GM21515 (cell line): ENCODE measurements around the gene ASPHD2.

Experiments
- ATAC-seq: cut with Tn5 transposase; IDR thresholded peaks from one replicate; pipeline ENCODE4 v1.9.1; 2021; ENCODE audit not compliant: unreplicated experiment

The ASPHD2 gene

DNA sequence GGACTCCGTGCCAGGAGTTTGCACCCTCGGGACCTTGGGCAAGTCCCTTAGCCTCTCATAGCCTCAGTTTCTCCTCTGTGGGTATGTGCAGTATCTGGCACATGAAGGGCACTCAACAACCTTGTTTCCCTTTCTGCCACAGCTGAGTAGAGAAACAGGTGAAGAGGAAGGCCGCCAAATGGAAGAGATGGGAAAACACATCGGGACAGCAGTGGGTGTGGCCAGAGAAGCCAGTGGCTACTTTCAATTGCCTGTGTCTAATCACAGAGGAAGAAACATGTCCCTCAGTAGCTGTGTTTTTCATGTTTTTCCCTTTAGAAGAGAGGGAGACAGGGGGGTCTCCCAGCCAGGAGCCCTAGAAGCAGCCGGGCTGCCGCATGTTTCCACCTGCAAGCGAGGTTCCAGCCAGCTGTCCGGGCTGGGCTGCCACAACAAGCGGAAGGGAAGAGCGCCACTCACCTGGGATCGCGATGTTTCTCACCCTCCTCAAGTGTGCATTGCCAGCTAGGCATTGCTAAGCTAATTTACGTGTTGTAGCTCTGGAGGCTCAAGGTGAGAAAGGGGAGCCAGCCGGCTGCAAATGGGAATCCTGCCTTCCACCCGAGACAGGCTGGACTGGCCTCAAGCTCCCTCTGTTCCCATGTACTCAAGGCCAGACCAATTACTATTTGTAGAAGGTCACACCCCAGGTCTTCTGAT, 16.7 kb downstream of the ASPHD2 start:
- ATAC-seq = no peak

DNA sequence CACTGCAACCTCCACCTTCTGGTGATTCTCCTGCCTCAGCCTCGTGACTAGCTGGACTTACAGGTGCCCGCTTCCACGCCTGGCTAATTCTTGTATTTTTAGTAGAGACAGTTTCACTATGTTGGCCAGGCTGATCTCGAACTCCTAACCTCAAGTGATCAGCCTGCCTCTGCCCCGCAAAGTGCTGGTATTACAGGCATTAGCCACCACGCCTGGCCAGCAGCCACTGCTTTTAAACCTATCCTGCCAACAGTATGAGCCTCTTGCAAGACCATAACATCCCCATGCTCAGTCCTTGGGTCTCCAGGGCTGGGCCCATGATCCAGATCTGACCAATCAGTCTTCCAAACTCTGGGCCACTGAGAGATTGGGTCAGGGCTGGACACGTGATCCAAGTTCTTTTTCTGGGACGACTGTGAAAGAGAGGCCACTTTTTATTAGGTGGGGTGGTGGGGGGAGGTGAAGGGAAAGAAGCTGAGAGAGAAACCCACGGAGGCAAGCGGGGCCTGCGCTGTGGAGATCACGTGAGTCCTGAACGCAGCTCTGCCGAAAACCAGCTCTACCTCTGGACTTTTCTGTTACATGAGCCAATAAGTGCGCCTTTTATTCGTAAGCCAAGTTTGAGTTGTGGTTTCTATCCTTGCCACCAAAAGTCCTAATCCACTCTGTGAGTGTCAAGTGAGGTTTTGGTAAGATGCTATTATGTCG, 17.9 kb downstream of the ASPHD2 start:
- ATAC-seq = no peak

DNA sequence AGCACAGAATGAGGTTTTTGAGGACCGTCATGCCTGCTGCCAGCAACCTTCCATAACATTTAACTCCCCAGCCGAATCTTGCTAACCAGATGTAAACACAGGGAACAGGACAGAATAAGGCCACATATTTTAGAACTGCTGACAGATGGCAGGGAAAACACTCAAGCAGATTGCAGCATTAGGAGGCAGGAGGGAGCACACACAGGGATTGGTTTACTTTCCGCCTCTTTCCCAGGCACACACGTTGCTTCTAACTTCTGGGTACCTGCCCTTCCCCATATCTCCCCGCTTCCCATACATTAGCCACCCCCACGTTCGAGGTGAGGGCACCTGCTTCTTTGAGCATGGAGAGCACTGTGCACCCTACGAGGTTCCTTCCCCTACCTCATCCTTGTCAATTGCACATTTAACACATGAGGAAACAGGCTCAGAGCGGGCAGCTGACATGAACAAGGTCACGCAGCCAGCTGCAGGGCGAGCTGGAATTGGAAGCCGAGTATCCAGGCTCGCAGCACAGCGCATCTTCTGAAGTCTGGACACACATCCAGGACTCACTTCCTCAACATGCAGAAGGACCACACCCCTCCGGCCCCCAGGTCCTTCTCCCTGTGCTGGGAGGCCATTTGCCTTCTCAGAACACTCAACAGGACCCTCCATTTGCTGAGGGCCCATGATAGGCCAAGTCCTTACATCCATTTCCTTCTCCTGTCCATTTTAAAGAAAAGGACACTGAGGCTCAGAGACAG, 18.7 kb downstream of the ASPHD2 start:
- no peak for ATAC-seq

DNA sequence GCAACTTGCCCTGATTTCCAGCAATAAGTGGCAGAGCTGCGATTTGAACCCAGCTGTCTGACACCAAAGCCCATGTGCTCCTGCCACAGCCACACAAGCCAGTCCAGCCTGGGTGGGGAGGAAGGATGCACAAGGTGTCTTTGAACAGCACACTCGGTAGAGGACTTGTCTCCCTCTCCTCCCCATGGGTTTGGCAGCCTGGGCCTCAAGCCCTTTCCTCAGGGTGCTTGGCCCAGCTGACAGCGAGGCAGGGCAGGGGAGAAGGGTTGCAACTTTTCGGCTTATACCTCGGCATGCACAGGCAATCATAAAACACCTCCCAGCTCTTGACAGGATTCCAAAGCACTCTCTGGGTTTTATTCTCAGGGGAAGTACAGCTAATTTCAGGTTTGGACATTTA, 19.3 kb downstream of the ASPHD2 start:
- no peak for ATAC-seq

DNA sequence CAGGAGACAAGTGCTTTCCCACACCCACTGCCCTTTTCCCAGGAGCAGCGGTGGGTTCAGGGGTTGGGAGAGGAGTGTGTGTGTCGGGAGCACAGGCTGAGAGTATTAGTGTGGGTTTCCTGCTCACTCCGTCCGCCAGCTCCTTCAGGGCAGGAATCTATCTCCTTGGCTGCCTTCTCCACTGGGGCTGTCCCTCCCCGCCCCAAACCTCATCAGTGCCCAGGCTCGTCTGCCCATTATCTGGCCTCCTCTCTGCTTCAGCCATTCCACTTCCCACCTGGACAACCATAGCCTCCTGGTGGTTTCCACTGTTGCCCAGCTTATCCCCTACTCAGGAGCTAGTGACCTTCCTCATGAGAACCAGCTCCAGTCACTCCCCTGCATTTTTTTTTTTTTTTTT, 19.9 kb downstream of the ASPHD2 start:
- no peak for ATAC-seq

DNA sequence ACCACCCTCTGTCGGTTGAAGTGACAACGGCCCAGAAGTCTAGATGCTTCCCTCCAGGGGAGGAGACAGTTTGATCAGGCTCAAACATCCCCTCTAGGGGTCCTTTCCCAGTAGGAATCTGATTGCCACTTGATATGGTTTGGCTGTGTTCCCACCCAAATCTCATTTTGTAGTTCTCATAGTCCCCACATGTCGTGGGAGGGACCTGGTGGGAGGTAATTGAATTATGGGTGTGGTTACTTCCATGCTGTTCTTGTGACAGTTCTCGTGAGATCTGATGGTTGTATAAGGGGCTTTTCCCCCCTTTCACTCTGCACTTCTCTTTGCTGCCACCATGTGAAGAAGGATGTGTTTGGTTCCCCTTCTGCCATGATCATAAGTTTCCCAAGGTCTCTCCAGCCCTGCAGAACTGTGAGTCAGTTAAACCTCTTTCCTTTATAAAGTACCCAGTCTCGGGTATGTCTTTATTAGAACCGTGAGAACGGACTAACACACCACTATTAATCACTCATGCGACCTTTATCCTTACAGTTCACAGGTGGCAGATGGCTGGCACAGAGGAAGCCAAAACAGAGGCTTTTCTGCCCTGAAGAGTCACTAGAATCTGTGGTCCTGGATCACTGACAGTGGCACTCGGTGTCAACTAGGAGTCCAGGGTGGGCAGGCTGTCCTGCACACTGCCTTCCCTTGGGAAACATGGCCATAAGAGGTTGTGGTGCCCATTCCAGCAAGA, 21.6 kb downstream of the ASPHD2 start:
- ATAC-seq = no peak

DNA sequence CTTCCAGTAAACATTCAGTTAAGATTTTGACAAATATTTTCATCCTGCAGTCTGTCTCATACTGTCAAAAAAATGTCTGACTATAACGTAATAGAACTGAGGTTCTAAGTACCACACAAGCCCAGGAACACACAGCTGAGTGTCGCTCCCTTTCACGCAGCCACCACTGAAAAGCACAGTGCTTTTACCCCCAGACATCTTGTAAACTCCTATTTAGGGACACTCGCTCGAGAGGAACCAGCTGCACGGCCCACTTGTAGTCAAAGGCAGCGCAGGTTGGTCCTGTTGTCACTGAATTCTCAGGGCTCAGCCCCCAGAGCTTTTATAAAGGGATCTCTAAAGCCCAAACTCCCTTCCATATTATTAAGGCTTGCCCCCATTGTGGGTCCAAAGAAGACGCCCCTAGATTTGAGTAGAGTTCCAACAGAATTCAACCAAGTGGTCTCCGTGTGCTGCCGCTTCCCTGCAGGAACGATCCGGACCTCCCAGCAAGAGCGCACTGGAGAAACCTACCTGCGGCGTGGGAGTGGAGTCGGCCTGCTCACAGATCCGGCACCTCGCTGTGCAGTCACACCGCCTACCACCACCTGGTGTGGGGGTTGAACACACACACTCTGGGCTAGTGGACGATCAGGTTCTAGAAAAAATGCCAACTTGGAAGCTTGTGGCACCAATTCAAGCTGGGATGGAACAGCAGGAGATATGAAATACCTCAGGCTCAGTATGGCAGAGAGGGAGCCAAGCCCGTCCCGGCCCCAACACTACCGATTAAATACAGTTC, 23.4 kb downstream of the ASPHD2 start:
- ATAC-seq = no peak

DNA sequence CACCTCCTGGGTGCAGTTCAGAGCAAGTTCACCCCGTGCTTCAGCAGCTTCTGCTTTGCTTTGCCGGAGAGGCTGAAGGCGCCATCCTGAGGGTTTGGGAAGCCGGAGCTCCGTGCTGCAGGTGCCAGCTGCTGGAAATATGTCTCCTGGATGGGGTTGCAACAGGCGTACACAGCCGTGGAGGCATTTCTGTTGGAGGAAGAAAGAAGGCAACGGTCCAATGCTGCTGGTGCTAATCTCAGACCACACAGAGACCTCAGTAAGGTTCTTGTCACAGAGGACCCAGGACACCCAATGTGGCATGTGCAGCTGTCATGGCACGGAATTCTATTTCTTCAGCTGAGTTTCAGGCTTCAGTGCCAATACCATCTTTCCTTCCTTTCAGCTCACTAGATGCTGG, 24.2 kb downstream of the ASPHD2 start:
- no peak for ATAC-seq

DNA sequence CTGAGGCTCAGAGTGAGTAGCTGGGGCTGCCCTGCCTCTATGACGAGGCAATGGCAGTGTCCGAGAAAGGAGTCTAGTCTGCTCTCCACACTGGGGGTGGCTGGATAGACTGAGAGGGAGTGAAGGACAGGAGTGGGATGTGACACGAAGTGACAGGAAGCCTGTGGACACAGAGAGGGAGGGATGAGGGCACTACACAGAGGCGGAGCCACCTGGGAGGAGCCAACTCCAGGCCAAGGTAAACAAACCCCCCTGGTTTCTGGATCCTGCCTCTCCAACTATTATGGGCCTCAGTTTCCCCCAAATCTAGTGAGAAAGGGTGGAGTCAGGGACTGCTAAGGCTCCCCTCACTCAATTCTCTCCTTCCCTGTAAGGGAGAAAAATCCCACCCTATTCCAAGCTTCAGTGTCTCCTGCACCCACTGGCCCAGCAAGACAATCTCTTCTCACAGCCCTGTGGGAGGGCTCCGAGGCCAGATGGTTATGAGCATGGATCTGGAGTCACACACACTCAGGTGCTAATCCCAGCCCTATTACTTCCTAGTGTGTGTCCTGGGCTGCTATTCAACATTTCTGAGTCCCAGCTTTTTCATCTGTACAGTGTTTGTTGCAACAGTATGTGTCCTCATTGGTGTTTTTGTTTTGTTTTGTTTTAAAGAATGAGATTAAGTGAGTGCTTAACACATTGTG, 24.9 kb downstream of the ASPHD2 start:
- ATAC-seq = no peak

DNA sequence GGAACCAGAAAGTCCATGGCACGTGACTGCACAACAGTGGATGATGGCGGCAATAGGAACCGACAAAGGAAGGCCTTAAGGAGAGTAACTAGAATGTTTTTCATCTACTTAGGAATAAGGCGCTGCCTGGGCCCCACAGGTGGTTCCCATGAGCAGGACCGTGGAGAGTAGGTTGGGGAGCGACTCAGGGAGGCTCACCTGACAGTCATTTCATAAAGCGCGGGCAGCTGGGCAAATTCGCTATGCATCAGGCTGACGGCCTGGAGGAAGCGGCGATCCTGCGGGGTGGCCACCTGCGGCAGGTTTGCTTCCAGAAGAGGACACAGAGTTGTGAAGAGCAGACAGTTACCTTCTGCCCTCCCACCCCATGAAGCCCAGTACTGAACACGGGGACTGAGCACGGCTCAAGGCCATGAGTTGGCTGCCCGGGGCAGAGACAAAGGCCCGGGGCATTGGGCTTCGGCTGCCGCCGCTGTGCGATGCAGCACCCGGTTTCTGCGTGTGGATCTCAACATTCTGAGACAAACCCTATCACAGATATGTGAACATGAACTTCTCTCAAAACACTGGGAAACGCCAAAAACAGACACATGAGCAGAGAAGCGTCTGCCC, 28.7 kb downstream of the ASPHD2 start:
- no peak for ATAC-seq

DNA sequence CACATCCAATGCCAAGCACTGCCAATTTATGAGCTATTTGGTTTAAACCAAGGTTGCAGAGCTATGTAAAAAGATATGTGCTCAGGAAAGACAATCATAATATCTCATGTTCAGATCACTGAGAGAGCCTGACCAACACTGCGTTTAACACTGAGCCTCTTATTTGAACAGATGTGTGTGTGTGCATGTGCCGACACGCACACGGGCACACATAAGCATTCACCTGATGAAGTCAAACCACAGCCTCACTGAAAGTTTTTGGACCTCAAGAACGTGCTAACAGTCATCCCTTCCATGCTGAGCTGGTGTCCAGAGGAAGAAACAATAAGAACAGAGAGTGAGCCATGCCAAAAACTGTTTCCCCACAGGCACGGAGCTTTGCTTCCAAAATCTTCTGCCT, 31.1 kb downstream of the ASPHD2 start:
- no peak for ATAC-seq

DNA sequence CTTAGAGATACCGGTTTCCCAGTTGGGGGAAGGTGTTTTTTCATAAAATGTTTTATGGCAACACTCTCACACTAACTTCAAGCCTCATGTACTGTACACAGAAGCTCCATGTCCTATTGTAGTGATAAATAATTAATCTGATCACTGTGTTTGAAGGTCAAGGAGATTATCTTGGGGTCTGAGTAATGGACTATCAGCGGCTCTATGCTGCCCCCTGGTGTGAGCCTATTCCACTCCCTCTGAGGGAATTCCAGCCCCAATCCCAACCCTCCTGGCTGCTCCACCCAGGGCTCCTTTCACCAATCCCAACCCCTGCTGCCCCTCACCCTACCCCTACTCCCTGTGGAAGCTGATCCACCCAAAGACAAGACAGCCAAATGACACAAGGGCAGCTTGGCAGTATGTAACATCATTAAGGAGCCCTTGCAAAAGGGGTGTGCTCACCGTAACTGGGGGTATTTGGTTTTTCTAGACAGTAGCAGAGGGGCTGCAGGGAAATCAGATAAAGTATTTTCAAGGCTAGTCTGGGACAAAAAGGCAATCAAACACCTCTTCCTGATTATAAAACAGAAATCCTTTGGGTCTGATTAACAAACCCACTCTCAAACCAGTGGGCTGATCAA, 32.2 kb downstream of the ASPHD2 start:
- no peak for ATAC-seq

DNA sequence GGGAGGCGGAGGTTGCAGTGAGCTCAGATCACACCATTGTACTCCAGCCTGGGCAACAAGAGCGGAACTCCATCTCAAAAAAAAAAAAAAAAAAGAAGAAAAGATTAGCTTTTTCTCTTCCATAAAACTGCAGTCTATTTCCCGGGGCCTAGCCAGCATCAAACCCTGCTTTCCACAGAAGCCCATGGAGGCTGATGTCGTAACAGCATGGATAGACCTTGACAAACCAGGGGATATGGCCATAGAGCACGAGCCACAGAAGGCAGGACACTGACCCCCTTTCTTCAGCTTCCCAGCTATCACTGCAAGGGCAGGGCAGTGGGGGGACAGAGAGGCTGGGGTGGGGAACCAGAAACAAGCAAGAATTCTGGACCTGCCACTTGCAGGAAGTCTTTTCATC, 33.0 kb downstream of the ASPHD2 start:
- no peak for ATAC-seq

DNA sequence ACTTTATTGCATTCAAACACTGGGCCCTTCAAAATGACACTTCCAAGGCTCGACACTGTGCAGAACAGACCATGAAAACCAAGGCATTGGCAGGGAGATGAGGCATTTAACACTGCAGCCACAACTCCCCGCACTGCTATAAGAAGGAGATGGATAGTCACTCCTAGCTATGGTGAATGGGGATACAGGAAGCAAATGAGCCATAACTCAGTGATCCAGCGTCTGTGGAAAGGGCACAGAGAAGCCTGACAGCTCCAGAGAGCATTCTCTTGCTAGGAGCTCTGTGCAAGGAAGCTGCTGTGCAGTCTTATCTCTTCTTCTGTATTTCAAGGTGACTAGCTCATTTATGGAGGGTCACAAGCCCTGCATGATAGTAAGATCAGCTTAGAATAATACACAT, 33.6 kb downstream of the ASPHD2 start:
- ATAC-seq = no peak

DNA sequence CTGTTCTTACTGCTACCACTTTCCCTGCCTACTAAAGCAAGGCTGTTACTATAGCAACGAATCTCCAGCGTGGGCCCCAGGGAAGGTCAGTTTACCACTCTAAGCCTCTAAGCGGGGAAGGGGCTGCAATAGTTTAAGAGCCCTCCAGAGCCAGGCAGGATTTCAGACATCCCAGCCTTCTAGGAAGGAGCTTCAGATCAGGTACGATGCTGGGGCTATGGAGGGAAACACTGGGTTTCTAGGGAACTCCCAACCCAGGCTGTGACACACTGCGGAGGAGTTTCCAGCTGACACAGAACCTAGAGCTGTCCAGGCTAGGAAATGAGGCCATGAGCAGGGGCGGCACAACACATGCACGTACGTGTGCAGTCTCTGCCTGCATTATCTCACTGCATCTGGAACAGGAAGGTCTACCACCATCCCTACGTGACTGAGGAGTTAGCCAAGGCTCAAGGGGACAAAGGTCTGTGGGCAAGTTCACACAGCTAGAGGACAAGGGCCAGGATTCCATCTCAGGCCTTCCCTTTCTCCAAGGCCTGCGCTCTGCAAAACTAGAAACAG, 34.1 kb downstream of the ASPHD2 start:
- no peak for ATAC-seq

DNA sequence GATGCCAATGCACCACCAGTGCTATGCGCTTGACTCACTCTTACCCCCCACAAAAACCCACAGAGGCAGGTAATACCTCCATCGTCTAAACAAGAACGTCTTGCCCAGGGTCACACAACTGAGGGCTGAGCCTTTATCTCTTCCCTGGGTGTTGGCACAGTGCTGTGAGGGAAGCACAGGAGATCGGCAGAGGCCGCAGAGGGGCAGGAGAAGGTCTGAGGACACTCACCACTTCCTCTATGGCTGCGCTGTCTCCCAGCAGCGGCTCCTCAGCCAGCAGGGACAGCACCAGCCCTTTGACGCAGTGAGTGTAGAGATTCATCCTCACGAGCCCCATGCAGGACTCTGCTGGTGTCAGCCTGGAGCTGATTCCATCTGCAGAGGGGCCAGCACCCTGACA, 34.6 kb downstream of the ASPHD2 start:
- ATAC-seq = no peak

DNA sequence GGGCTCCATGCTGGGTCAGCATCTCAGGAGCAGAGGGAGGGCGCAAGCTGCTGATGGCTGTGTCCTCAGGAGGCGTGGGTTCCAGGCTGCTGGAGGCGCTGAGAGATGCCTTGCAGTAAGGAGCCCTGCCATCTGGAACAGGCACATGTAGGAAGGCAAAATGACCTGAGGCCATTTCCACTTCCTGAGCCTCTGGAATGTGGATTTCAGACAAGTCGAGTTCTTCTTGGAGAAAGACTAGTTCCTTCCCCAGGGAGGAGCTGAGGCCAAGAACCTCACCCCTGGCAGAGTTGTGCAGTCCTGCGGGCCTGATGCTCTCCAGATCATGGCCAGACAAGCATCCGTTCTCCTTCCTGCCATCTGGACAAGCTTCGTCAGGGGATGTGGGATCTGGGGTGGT, 35.3 kb downstream of the ASPHD2 start:
- no peak for ATAC-seq

DNA sequence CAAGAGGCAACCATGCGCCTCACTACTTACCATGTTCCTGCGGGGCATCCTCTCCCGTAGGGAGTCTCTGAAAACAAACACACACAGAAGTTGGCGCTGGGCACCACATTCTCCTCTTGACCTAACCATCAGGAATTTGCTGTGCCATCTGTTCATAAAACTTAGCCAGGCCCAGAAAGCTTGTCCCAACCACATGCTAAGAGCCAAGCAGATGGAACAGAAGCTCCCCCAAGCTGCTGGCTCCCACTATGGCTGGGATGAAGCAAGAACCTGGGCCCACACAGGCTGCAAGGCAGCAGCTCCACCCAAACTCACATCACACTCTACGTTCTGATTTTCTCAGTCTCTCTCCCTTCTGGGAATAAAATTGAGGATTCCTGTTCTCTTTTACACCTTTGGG, 37.1 kb downstream of the ASPHD2 start:
- ATAC-seq = no peak

DNA sequence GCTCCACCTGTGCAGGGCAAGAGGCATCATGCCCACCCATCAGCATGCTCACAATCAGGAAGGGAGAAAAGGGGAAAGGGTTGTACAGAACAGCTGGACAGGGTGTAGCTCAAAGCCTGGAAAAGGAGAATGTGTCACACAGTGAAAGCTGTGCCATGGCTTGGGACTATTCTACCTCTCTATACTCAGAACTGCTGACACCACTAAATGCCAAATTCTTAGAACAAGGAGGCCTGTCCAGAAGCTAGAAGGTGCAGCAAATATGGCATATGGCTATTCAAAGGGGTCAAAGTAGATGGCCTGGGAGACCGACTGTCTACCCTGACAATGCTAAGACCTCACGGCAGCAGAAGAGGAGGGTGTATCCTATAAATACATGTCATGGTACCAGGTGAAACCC, 41.7 kb downstream of the ASPHD2 start:
- ATAC-seq = no peak
